ENCODE data around the gene SYT7. TPM values are rescaled to one million over a fixed set of nuclear protein-coding genes. Genes with fewer than 3 reads are reported as not detected.
"Not testable (repeated sequence)": the region's sequence is repeated elsewhere in the genome, so short reads cannot be mapped to it uniquely, and the experiment has no call there.

SYT7 gene, protein sequence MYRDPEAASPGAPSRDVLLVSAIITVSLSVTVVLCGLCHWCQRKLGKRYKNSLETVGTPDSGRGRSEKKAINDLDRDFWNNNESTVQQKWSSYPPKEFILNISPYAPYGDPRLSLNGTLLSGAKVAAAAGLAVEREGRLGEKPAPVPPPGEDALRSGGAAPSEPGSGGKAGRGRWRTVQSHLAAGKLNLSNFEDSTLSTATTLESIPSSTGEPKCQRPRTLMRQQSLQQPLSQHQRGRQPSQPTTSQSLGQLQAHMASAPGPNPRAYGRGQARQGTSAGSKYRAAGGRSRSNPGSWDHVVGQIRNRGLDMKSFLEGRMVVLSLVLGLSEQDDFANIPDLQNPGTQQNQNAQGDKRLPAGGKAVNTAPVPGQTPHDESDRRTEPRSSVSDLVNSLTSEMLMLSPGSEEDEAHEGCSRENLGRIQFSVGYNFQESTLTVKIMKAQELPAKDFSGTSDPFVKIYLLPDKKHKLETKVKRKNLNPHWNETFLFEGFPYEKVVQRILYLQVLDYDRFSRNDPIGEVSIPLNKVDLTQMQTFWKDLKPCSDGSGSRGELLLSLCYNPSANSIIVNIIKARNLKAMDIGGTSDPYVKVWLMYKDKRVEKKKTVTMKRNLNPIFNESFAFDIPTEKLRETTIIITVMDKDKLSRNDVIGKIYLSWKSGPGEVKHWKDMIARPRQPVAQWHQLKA
- polyA plus RNA-seq (ENCODE audit: insufficient read length in 3 of 3) = 1 to 10 TPM; 5.0 to 6.5 (median 5.0) TPM
- long read RNA-seq, donor 1, full-length matches to known transcripts = 1 of 1 reads
- long read RNA-seq, donor 1, partial matches to known transcripts = 0 of 1 reads
- long read RNA-seq, donor 1, other reads (novel, unspliced or antisense) = 0 of 1 reads
- long read RNA-seq, donor 2 = 0 reads
- long read RNA-seq, donor 3 = 0 reads
- long read RNA-seq, donor 4, full-length matches to known transcripts = 2 of 2 reads
- long read RNA-seq, donor 4, partial matches to known transcripts = 0 of 2 reads
- long read RNA-seq, donor 4, other reads (novel, unspliced or antisense) = 0 of 2 reads
- long read RNA-seq, donor 5, partial matches to known transcripts = 0 of 1 reads
- long read RNA-seq, donor 5, other reads (novel, unspliced or antisense) = 0 of 1 reads
- long read RNA-seq, donor 6, partial matches to known transcripts = 0 of 1 reads
- long read RNA-seq, donor 6, other reads (novel, unspliced or antisense) = 0 of 1 reads
- long read RNA-seq, donor 7, partial matches to known transcripts = 0 of 2 reads
- long read RNA-seq, donor 7, other reads (novel, unspliced or antisense) = 0 of 2 reads
- long read RNA-seq, donor 8 = 0 reads
- long read RNA-seq, donor 9, full-length matches to known transcripts = 2 of 2 reads
- long read RNA-seq, donor 9, partial matches to known transcripts = 0 of 2 reads
- long read RNA-seq, donor 9, other reads (novel, unspliced or antisense) = 0 of 2 reads
- long read RNA-seq, donor 10 = 0 reads
- long read RNA-seq, donor 11, full-length matches to known transcripts = 1 of 1 reads
- long read RNA-seq, donor 11, partial matches to known transcripts = 0 of 1 reads
- long read RNA-seq, donor 11, other reads (novel, unspliced or antisense) = 0 of 1 reads
- long read RNA-seq, donor 12, partial matches to known transcripts = 0 of 1 reads
- long read RNA-seq, donor 12, other reads (novel, unspliced or antisense) = 0 of 1 reads
- long read RNA-seq, donor 13 = 0 reads
- long read RNA-seq, donor 14 = 0 reads
- long read RNA-seq, donor 15, partial matches to known transcripts = 0 of 2 reads
- long read RNA-seq, donor 15, other reads (novel, unspliced or antisense) = 0 of 2 reads
- long read RNA-seq, donor 16, full-length matches to known transcripts = 1 of 1 reads
- long read RNA-seq, donor 16, partial matches to known transcripts = 0 of 1 reads
- long read RNA-seq, donor 16, other reads (novel, unspliced or antisense) = 0 of 1 reads

DNA sequence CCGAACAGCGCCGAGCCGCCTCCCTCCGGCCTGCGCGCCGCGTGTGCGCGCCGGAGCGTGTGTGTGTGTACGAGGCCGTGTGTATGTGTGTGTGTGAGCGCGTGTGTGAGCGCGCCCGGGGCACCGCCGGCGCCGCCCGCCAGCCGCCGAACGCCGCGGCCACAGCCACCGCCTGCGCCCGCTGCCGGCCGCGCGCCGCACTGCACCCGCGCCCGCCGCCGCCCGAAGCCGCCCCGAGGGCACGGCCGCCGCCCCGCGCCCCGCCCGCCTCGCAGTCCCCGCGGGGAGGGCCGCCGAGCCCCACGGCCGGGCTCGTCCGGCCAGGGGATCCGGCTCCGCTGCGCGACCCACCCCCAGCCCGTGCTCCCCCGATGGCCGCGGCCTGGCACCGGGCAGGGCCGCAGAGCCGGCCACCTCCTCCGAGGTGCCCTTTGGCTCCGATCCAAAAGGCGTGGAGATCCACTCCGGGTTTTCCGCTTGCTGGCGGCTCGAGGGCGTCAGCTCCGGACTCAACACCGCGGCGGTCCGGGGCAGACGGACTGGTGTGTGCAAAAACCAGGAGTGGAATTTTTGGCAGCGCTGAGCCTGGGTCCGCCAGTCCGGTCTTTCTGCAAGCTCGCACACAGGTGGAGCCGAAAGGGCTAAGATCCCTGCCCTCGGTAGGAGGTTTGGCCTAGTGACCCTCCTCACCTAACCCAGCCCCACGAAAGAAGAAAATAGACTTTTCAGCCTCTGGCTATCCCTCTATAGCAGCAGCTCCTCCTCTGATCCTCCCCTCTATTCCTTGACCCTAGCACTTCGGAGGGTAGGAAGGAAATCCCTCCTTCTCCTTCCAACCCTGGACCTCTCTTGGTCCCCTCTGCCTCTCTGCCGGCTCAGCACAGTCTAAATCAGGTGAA is at the start of gene SYT7:
Gene SYT7 (minus strand): TSS at position 47 of the 899 bp plus-strand sequence. CDS start 256 bp downstream, outside the sequence.
- DNase-seq = peak; percentile 97

DNA sequence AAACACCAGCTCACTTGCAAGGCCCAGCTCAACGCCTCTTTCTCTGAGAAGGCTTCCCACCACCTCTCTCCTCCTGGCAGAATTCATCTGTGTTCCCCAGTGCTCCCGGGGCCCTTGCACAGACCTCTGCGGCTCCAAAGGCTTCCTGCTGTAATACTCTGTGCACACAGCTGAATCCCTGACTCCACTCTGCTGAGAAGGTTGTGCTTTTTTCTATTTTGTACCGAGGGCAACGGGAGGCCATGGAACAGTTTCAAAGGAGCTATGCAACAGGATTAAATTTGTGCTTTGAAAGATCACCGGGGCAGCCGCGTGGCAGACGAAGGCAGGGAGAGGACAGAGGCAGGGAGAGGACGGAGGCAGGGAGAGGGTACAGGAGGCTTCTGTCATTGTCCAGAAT is 49.2 kb upstream of the SYT7 start:
- no peak for DNase-seq

DNA sequence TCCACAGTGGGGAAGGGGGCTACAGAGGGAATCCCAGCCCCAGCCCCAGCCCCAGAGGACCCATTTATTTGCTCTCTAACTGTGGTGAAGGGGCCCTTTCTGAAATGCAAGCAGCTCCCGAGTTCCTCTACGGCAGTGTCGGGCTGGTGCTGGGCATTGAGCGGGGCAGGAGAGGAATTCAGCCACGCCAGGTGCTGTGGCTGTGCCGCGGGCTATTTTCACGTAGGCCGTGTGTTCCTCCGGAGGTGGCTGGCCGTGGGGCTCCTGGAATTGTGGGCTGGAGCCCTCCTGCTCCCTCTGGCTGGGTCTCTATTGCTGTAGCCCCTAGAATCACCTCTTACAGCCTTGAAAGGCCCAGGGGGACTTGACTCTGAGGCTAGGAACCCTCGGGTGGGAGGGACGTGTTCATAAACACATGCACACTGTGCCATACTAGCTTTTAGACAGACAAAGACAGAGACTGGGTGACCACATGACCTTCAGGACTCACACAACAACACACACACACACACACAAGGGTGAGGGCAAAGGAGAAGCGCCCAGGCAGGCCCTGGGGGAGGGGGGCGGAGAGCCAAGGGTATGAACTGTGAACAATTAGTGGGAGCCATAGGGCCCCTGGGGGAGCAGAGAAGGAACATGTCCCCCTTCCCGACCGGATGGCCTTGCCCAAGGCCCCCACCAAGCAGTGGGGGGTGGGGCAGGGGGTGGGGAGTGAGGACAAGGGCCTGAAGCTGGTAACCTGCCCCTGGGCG is 48.4 kb upstream of the SYT7 start:
- no peak for DNase-seq

DNA sequence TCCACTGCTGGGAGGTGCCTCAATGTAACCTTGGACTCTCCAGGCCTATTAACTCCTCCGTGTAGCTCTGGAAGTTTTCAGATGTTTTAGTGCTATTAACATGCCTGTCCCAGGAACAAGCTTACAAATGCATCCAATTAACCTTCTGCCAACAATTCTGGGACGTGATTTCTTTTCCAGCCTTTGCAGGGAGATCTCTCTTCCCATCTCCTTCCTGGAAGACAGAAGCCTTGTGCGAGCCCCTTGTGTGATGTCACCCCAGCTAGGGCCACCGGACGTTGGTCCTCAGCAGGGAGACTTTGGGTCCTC is 47.7 kb upstream of the SYT7 start:
- no peak for DNase-seq

DNA sequence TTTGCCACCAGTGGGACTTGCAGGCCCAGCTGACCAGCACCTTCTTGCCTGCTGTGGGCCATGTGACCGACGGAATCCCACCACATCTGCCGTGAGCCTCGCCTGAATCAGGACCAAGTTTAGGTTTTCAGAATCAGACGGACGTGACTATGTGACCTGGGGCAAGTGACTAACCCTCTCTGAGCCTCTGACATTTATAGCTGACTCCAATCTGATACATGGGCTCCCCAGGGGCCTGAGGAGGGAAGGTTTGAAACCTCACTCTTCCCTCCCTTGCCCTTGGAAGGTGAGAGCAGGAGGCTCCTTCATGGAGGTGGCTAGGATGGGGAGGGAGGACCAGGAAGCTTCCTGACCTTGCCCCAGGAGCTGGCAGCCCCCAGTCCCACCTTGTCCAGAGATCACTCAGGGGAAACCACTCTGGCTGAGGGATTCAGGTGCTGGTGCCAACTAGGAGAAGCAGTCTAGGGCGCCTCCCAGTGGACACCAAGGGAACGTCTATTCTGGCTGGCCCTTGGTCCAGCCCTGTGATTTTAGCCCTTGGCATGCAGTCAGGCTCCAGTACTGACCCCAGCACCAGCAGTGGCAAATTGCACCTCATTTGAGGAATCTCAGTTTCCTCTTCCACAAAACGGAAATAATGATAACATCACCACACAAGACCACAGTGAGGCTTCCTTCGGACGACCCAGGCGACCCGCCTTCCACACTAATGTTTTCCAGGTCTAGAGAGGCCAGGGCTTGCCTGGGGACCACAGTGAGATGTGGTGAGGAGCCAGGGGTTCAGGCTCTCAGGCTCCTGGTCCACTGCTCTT is 47.2 kb upstream of the SYT7 start:
- no peak for DNase-seq

DNA sequence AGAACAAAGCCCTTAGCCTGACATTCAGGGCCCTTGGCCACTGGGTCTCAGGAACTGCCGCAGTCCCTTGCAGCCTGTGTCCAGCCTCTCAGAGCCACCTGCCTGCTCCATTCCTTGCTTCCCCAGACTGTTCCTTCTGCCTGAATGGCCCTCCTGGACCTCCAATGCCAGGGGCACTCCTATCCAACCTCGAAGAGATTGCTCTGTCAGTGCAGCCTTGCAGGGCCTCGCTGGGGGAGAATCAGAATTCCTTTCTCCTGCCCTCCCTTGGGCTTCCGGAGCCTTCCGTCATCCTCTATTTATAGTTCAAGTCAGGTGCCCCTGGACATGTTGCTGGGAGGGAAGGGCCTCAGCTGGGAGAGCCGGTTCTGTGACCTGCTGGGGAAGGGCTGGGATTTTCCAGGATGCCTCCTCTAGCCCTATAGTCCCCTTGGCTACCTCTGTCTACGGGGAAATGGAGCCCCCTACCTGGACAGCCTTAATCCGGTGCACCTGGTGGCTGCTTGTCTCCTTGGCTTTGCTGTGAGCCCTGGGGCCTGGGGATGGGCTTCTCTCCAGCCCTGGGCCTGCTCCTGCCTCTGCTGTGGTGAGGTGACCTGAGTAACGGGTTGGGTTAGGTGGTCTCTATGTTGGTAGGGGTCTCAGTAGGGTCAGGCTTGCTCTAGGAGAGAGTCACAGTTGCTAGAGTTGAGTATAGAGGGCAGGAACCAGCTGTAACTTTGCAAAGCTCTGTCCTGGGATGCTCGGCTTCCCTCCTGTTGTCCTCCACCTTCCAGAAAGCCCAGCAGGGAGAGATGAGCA is 45.9 kb upstream of the SYT7 start:
- peak; percentile 82 for DNase-seq

DNA sequence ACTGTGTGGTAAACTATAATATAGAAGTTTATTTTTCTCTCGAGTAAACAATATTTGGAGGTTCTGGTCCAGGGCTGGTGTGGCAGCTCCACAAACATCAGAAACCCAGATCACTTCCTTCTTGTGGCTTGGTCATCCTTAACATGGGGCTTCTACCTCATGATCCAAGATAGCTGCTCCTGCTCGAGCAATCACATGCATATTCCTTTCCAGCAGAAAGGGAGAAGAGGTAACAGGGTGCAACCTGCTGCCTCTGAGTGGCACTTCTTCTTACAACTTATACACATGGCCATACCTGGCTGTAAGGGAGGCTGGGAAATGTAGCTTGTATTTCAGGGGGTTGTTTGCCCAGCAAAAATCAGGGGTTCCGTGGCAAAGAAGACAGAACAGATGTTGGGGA is 44.6 kb upstream of the SYT7 start:
- DNase-seq = no peak

DNA sequence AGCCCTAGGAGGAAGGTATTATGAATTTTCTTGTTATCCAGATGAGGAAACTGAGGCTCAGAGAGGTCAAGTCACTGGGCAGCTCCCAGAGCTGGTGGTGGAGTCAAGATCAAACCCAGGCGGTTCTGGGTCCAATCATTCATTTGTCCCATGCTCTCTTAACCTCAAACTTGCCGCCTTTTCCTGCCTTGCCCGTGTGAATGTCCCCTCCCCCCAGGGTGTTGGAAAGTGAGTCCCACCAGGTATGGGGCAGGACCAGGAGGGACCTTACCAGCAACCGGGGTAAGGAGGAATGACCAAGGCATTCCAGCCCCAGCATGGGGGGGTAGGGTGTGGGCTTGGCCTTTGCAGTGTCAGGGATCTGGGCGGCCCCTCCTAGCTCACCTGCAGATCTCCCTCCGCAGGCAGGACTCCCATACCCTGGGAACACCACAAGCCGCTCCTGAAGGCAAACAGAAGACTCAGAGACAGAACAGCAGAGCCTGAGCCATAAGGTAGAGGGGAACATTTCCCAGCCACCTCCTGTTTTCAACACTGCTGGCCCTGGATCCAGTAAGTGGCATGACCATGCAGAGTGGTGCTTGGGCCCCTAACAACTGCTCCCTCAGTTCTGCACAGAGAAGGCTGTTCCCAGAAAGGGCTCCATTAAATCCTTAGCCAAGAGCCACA is 41.2 kb upstream of the SYT7 start:
- DNase-seq = no peak

DNA sequence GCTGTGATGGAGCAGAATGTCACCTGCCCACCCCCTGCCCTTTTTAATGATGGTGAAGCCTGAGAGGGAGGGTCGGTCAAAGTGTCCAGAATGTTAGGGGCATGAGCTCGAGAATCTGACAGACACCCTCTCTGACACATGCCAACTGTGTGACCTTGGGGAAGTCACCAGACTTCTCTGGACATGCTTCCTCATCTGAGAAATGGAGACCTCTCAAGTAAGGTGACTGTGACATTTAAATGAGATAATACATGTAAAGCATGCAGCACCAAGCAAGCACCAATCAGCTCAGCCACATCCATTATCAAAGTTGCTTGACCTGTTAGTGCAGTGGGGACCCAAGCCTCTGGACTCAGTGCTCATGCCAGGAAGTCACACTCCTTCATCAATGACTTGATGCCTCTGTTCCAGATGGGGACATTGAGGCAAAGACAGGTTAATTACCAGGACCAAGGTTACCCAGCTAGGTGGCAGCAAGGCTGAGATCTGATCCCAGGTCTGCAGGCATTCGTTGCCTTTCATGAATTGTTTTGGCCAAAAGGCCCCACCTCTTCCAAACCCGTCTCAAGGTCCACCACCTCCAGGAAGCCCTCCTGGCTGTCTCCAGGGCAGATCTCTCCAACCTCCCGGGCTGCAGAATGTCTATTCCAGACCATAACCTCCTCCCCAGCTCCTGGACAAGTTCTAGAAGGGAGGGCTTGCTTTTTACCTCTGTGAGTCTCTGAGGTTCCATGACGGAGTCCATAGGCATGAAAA is 38.8 kb upstream of the SYT7 start:
- no peak for DNase-seq

DNA sequence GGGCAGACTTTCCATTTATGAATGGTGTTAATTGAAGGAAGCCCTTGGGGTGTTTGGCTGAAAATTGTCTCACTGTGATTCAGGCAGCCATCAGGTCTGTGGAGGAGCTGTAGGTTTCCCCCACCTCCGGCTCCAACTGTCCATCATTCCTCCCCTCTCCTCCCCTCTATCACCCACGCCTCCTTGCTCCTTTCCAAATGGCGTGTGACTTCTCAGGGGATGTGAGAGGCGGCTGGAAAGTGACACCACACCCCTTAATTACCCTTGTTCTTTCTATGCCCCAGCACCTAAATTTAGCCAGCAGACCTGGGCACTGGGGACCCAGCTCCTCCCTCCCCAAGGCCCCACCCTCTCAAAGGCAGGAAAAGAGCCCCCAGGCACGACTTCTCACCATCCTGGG is 38.1 kb upstream of the SYT7 start:
- no peak for DNase-seq

DNA sequence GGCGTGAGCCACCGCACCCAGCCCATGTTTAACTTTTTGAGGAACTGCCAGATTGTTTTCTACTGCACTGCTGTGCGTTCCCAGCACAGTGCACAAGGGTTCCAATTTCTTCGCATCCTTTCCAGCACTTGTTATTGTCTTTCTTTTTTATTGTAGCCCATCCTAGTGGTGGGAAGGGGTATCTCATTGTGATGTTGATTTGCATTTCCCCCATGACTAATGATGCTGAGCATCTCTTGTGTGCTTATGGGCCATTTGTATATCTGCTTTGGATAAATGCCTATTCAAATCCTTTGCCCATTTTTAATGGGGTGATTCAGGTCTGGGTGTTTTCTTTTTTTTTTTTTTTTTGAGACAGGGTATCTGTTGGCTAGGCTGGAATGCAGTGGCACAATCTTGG is 36.6 kb upstream of the SYT7 start:
- DNase-seq = no peak

DNA sequence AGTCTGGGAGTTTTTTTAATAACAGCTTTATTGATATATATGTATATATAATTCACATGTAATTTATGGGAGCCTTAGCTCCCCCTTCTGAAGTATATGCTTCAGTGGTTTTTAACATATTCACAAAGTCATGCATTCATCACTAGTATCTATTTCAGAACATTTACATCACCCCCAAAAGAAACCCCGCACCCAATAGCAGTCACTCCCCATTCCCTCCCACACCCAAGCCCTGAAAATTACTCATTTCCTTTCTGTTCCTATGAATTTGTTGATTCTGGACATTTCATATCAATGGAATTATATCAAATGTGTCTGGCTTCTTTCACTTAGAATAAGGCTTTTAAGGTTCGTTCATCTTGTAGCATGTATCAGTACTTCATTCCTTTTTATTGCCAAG is 35.6 kb upstream of the SYT7 start:
- no peak for DNase-seq

DNA sequence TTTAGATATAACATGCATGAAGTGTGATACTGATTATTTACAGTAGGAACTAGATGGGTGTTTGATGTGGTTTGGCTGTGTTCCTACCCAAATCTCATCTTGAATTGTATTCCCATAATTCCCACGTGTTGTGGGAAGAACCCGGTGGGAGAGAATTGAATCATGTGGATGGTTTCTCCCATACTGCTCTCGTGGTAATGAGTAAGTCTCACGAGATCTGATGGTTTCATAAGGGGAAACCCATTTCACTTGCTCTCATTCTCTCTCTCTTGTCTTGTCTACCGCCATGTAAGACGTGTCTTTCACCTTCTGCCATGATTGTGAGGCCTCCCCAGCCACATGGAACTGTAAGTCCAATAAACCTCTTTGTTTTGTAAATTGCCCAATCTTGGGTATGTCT is 33.9 kb upstream of the SYT7 start:
- not testable (repeated sequence) for DNase-seq

DNA sequence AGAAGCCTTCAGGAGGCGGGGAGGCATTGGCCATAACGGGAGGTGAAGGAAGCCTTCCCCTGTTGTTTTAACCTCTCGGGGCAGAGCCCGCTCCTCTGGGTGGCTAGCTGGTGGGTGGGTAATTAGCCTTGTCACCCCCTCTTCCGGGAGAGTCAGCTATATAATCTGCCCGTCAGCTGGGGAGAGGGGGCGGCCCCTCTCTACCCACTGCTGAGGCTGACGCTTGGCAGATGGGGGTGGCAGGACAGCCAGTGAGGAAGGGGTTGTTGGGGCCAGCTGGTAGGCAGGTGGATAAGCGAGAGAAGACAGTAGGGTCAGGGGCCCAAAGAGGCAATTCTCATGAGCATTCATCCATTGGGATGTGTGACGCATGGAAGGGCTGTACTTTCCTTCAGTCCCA is 33.0 kb upstream of the SYT7 start:
- no peak for DNase-seq

DNA sequence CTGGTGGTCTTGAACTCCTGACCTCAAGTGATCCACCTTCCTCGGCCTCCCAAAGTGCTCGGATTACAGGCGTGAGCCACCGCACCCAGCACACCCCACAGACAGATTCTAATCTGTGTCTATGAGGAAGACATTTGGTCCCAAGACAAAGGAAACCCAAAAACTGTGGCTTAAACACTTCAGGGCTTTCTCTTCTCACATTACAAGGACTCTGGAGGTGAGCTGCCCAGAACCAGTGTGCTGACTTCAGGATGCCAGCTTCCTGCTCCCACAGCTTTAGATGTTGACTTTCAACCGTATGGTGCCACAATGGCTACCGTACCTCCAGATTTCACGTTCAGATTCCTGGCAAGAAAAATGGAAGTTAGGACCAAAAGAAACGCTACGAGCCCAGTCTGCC is 32.2 kb upstream of the SYT7 start:
- no peak for DNase-seq

DNA sequence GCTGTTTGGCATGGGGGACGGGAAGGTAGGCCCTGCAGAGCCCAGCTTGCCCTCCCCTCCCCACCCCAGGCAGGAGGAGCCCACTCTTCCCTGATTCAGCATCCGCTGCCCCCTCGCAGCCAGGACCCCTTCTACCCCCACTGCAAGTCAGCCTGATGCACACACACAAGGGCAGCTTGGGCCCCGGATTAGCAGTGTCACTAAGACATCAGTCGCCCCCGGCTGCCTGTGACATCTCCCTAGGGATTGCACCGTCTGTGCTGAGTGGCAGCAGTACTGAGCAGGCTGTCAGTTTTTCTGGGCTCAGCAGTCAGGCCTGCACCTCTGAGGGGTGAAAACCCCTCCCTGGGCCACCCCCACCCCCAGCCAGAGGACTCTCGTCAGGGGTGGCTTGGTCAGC is 30.4 kb upstream of the SYT7 start:
- DNase-seq = no peak
